HCT116 (cell line): ENCODE measurements around the gene QKI. TPM values are rescaled to one million over a fixed set of nuclear protein-coding genes. Genes with fewer than 3 reads are reported as not detected.

Experiments used
- ATAC-seq: fragments of 200-7000 bp; cut with Tn5 transposase; 2 replicates; pipeline ENCODE4 v1.9.1; 2020; ENCODE audit warnings: mild to moderate bottlenecking, moderate library complexity
- BruUV-seq: library from RNA; stranded (reverse); fragments of 400-500 nt; replicated peaks from 2 replicates; lab custom pipeline; 2021; lab: Mats Ljungman, UMichigan
- CTCF ChIA-PET: fragments of 300-600 bp; sonication (Branson Sonifier 250); formaldehyde crosslinking; loops from one replicate; lab custom pipeline; 2021; ENCODE audit warnings: antibody characterized with exemption; lab: Charles Lee
- POLR2A ChIA-PET: fragments of 300-600, 350-600 bp; sonication (Branson Sonifier 250); formaldehyde crosslinking; loops from one replicate; lab custom pipeline; 2021; ENCODE audit warnings: antibody characterized with exemption; lab: Charles Lee
- RAD21 ChIA-PET, 2 experiments: fragments of 300-600 bp; sonication (Branson Sonifier 250); formaldehyde crosslinking; loops; one replicate each; lab custom pipeline; 2023; ENCODE audit warnings: low total read pairs in 2 of 2; ENCODE audit not compliant: uncharacterized antibody in 2 of 2, unreplicated experiment in 2 of 2, low non-redundant PET in 1 of 2; lab: Charles Lee
- DNase-seq: peaks from one replicate; pipeline ENCODE4 v3.0.0-alpha.2; 2010; ENCODE audit warnings: low read depth, low spot score
- H2AFZ ChIP-seq: fragments of 200-600 bp; shearing (Covaris generic), sonication (generic); 2 replicates; pipeline ENCODE4 v1.6.1; 2017; ENCODE audit warnings: low read depth, mixed run types, mixed read lengths, antibody characterized with exemption, low read length; ENCODE audit not compliant: poor library complexity, severe bottlenecking
- H3K27ac ChIP-seq: 2 replicates; pipeline ENCODE4 v1.5.1; 2012; ENCODE audit warnings: low read depth, low read length
- H3K27me3 ChIP-seq: fragments of 200-600 bp; sonication (generic); 2 replicates; pipeline ENCODE4 v1.6.1; 2016; ENCODE audit warnings: mixed run types, low read length, mixed read lengths; ENCODE audit not compliant: insufficient read depth
- H3K36me3 ChIP-seq, 2 experiments: fragments of 200-500 bp in 1 of 2; fragments of 200-600 bp in 1 of 2; sonication (Bioruptor generic) in 1 of 2; sonication (generic) in 1 of 2; 2 replicates each; pipeline versions ENCODE4 v1.5.1 to v1.6.1; 2014 to 2016; ENCODE audit warnings: low read length in 2 of 2, inconsistent platforms in 1 of 2, mixed read lengths in 1 of 2, mixed run types in 1 of 2; ENCODE audit not compliant: insufficient read depth in 2 of 2, control insufficient read depth in 1 of 2
- H3K4me1 ChIP-seq, 2 experiments: fragments of 200-600 bp in 1 of 2; sonication (generic) in 1 of 2; 2 replicates each; pipeline versions ENCODE4 v1.5.1 to v1.6.1; 2012 to 2017; ENCODE audit warnings: low read length in 2 of 2, inconsistent platforms in 1 of 2, mild to moderate bottlenecking in 1 of 2, mixed read lengths in 1 of 2, mixed run types in 1 of 2, moderate library complexity in 1 of 2; ENCODE audit not compliant: insufficient read depth in 2 of 2, control insufficient read depth in 1 of 2
- H3K4me2 ChIP-seq: fragments of 200-600 bp; sonication (generic); 2 replicates; pipeline ENCODE4 v1.6.1; 2017; ENCODE audit warnings: mixed run types, low read length, mixed read lengths
- H3K4me3 ChIP-seq, 2 experiments: fragments of 200-600 bp in 1 of 2; sonication (generic) in 1 of 2; replicated peaks in 1 of 2; 2 replicates each; pipeline ENCODE4 v1.5.1; 2011 to 2016; ENCODE audit warnings: low read length in 2 of 2, control low read depth in 1 of 2, low read depth in 1 of 2, mild to moderate bottlenecking in 1 of 2, mixed read lengths in 1 of 2, mixed run types in 1 of 2
- H3K79me2 ChIP-seq: fragments of 200-600 bp; sonication (generic); 2 replicates; pipeline ENCODE4 v1.6.1; 2017; ENCODE audit warnings: mild to moderate bottlenecking, mixed run types, low read length, moderate library complexity, mixed read lengths; ENCODE audit not compliant: insufficient read depth
- H3K9ac ChIP-seq: fragments of 200-600 bp; sonication (generic); 2 replicates; pipeline ENCODE4 v1.6.1; 2016; ENCODE audit warnings: low read length, mixed read lengths
- H3K9me2 ChIP-seq: fragments of 200-600 bp; sonication (generic), shearing (Covaris generic); 2 replicates; pipeline ENCODE4 v1.6.1; 2017; ENCODE audit warnings: mixed run types, mild to moderate bottlenecking, moderate library complexity; ENCODE audit not compliant: insufficient read depth
- H3K9me3 ChIP-seq, 2 experiments: fragments of 200-500 bp in 1 of 2; fragments of 200-600 bp in 1 of 2; sonication (Bioruptor generic) in 1 of 2; sonication (generic) in 1 of 2; 2 replicates each; pipeline ENCODE4 v1.6.1; 2014 to 2017; ENCODE audit warnings: low read length in 2 of 2, mixed read lengths in 2 of 2, inconsistent platforms in 1 of 2, low read depth in 1 of 2, mild to moderate bottlenecking in 1 of 2, mixed run types in 1 of 2, moderate library complexity in 1 of 2; ENCODE audit not compliant: control insufficient read depth in 1 of 2, insufficient read depth in 1 of 2
- H4K20me1 ChIP-seq: fragments of 200-600 bp; sonication (generic), shearing (Covaris generic); 2 replicates; pipeline ENCODE4 v1.6.1; 2017; ENCODE audit warnings: mixed run types, mild to moderate bottlenecking, moderate library complexity; ENCODE audit not compliant: insufficient read depth
- CBX3 ChIP-seq: IDR thresholded peaks from 2 replicates; pipeline ENCODE4 v1.6.1; 2012; ENCODE audit warnings: low read depth
- CEBPB ChIP-seq: IDR thresholded peaks from 2 replicates; pipeline ENCODE4 v1.6.1; 2012; ENCODE audit warnings: low read depth
- EGR1 ChIP-seq: IDR thresholded peaks from 2 replicates; pipeline ENCODE4 v1.6.1; 2012; ENCODE audit warnings: low read depth
- EZH2 ChIP-seq: fragments of 200-600 bp; sonication (generic); IDR thresholded peaks from 2 replicates; pipeline ENCODE4 v1.6.1; 2017; ENCODE audit warnings: antibody characterized with exemption, mixed run types
- EZH2phosphoT487 ChIP-seq: fragments of 200-600 bp; IDR thresholded peaks from 2 replicates; pipeline ENCODE4 v1.6.1; 2018; ENCODE audit warnings: antibody characterized with exemption, borderline replicate concordance
- FOSL1 ChIP-seq: IDR thresholded peaks from 2 replicates; pipeline ENCODE4 v1.6.1; 2012; ENCODE audit warnings: low read depth
- JUND ChIP-seq: IDR thresholded peaks from 2 replicates; pipeline ENCODE4 v1.6.1; 2012
- MAX ChIP-seq: IDR thresholded peaks from 2 replicates; pipeline ENCODE4 v1.6.1; 2012
- RAD21 ChIP-seq: IDR thresholded peaks from 2 replicates; pipeline ENCODE4 v1.6.1; 2012; ENCODE audit warnings: low read depth, mild to moderate bottlenecking
- REST ChIP-seq: IDR thresholded peaks from 2 replicates; pipeline ENCODE4 v1.6.1; 2012; ENCODE audit warnings: low read depth
- SP1 ChIP-seq: IDR thresholded peaks from 2 replicates; pipeline ENCODE4 v1.6.1; 2012; ENCODE audit warnings: low read depth
- SRF ChIP-seq: IDR thresholded peaks from 2 replicates; pipeline ENCODE4 v1.6.1; 2012; ENCODE audit warnings: low read depth
- TCF7L2 ChIP-seq: IDR thresholded peaks from 2 replicates; pipeline ENCODE4 v1.7.0; 2011; ENCODE audit warnings: borderline replicate concordance, inconsistent platforms; ENCODE audit not compliant: insufficient read depth, insufficient read length; ENCODE audit errors: extremely low read depth
- YY1 ChIP-seq: IDR thresholded peaks from 2 replicates; pipeline ENCODE4 v1.6.1; 2011; ENCODE audit warnings: low read length, low read depth, moderate library complexity, mild to moderate bottlenecking; ENCODE audit not compliant: insufficient replicate concordance; ENCODE audit errors: extremely low read depth
- ZFX ChIP-seq: fragments of 450-650 bp; IDR thresholded peaks from 2 replicates; pipeline ENCODE4 v1.6.1; 2017
- ZNF274 ChIP-seq: fragments of 200-500 bp; sonication (Bioruptor generic); IDR thresholded peaks from 2 replicates; pipeline ENCODE4 v1.6.1; 2014; ENCODE audit warnings: mild to moderate bottlenecking, low read depth, low read length, inconsistent platforms
- intact Hi-C: fragments of 100-400 bp; cut with micrococcal nuclease; formaldehyde crosslinking; loops from 2 replicates; pipeline ENCODE4 v1.10.0; 2022
- total RNA-seq: library from RNA; stranded (reverse); gene quantifications from one replicate; pipeline ENCODE4 v1.2.1, GENCODE V29; 2021; ENCODE audit not compliant: unreplicated experiment
- TF ChIP-seq, protein P1 (sequence below): IDR thresholded peaks from 2 replicates; pipeline ENCODE4 v1.6.1; 2012

The QKI gene
- total RNA-seq, 1 experiment from 2014 or later = 35.3 TPM

GRCh38 chr6:163494279-163494727 lies 79.8 kb downstream of the QKI start:
- intact Hi-C loops = no loop called here
- Histone ChIP-seq H3K79me2 (peaks cover 59% of the 10 kb centered on the region), H3K36me3 (no peaks in the 10 kb centered on the region), H3K4me2 (peak overlapping the region; percentile 49), H3K9me2 (no peaks in the 10 kb centered on the region), H3K4me3 (no peak overlapping the region), H3K27ac (no peak overlapping the region), H3K9ac (no peak overlapping the region), H3K9me3 (no peaks in the 10 kb centered on the region; a peak in 1 of 4 replicates), H3K27me3 (no peaks in the 10 kb centered on the region), H4K20me1 (no peaks in the 10 kb centered on the region; the same call in 1 of the 2 replicates), H3K4me1 (peaks cover 17 to 27% of the 10 kb centered on the region in 2 experiments), H2AFZ (no peak overlapping the region)
- ATAC-seq (peak; percentile 66), DNase-seq (peak; percentile 31)
- BruUV-seq = no TSS peak
- ChIA-PET RAD21 (interaction anchor here in 1 of 2 experiments (0.7 kb wide), 1 partner anchor 242 kb away, joined by 3 read pairs; no protein-coding TSS in a partner anchor), POLR2A (no interaction called here), CTCF (no interaction called here)
- TF ChIP-seq, protein P1, sequence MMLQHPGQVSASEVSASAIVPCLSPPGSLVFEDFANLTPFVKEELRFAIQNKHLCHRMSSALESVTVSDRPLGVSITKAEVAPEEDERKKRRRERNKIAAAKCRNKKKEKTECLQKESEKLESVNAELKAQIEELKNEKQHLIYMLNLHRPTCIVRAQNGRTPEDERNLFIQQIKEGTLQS = no peak
- TF ChIP-seq FOSL1 (peak; percentile 54; the same call in 1 of the 2 replicates), ZFX (no peak), ZNF274 (no peak), EZH2 (no peak), CEBPB (no peak), JUND (peak; percentile 60), YY1 (no peak)

DNA sequence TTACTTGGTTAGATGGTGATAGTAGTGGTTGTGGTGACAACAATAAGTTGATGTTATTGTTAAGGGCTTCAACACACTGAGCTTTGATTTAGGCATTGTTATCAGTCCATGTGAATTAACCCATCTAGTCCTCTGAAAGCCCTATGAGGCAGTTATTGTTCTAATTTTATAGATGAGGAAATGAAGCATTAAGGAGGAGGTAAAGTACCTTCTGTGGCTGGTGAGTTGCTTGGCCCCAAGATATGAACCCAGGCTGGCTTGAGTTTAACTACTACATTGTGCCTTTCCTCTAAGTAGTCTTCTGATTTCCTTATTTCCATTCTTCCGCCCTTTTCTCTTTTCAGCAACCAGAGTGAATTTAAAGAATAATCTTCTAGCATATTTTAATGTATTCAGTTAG lies 81.7 kb downstream of the QKI start:
- Histone ChIP-seq H3K9me2 (no peaks in the 10 kb centered on the region), H3K79me2 (peaks cover 60% of the 10 kb centered on the region), H3K27me3 (no peaks in the 10 kb centered on the region), H3K9me3 (no peaks in the 10 kb centered on the region; a peak in 1 of 4 replicates), H3K27ac (no peak overlapping the region), H3K4me2 (no peak overlapping the region), H3K4me3 (no peak overlapping the region)
- ChIA-PET CTCF (no interaction called here), POLR2A (no interaction called here), RAD21 (no interaction called here)
- ATAC-seq = no peak
- no TSS peak for BruUV-seq
- intact Hi-C loops = no loop called here
- no peak for TF ChIP-seq EZH2
- no peak for TF ChIP-seq TCF7L2
- no peak for TF ChIP-seq CBX3
- TF ChIP-seq, protein P1 = no peak
- no peak for TF ChIP-seq MAX
- TF ChIP-seq SP1 = no peak
- no peak for TF ChIP-seq FOSL1
- no peak for TF ChIP-seq REST
- TF ChIP-seq EGR1 = no peak
- no peak for TF ChIP-seq EZH2phosphoT487
- no peak for TF ChIP-seq YY1
- no peak for TF ChIP-seq RAD21
- no peak for TF ChIP-seq JUND
- no peak for TF ChIP-seq ZNF274
- TF ChIP-seq SRF = no peak
- TF ChIP-seq, all 23 proteins: peak for 0
- Histone ChIP-seq H2AFZ (no peak overlapping the region), H4K20me1 (no peaks in the 10 kb centered on the region; the same call in 1 of the 2 replicates), H3K36me3 (no peaks in the 10 kb centered on the region), H3K4me1 (peaks cover 13 to 14% of the 10 kb centered on the region in 2 experiments), H3K9ac (no peak overlapping the region)
- DNase-seq = no peak
